ENCODE measurements around the gene TNFRSF25. TPM values are rescaled to one million over a fixed set of nuclear protein-coding genes. Genes with fewer than 3 reads are reported as not detected.

Gene TNFRSF25
- total RNA-seq, 1 experiment from 2014 or later: 19.4 TPM

DNA sequence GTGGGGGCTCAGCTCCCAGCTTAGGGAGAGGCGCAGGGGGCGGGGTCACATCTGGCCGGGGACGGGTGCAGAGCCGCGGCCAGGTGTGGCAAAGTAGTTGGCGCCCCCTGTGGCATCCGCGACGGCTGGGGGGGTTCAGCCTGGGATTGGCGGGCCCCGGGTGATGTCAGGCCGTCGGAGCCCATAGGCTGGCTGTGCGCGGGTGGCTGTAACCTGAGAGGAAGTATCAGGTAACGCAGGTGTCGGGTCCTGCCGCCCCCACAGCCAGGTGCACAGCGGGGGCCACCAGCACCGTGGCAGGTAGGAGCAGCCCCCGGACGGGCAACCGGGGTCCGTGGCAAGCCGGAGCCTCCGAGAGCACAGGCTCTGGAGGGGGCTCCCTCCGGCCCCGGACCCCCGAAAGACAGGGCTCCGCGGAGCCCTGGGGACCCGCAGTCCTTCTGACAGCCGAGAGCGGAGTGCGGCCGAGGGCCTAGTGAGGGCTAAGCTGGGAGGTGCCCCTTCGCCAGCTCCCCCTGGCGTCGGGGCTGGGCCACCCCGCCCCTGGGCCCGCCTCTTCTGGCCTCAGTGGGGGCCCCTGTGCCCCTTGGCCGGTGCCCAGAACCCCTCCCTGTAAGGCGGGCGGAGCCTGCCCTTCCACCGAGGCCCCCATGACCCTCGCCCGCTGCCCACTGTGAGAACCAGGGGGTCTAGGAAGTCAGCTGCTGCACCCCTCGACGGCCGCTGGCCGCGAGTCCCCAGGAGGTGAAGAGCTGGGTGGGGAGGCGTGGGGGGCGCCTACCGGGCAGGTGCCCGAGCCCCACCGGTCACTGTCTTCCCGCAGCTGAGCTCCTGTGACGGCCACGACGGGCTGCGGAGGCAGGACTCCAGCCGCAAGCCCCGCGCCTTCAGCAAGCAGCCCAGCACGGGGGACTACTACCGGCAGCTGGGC lies 17.9 kb downstream of the TNFRSF25 start:
- Histone ChIP-seq H2BK12ac (ENCODE audit: insufficient read length, low read depth, low read length) (no peak overlapping the region), H3K79me2 (ENCODE audit: insufficient read depth, low read length) (no peaks in the 10 kb centered on the region), H2BK120ac (ENCODE audit: low read depth, low read length, poor library complexity, severe bottlenecking) (no peak overlapping the region), H3K56ac (ENCODE audit: insufficient read length, low read depth, low read length) (no peak overlapping the region), H3K4me2 (ENCODE audit: insufficient read depth, insufficient read length, low read length) (peak overlapping the region; percentile 35), H3K9me3 (ENCODE audit: control insufficient read depth, low read depth, low read length) (no peaks in the 10 kb centered on the region), H3K27me3 (ENCODE audit: insufficient read depth, low read length) (no peaks in the 10 kb centered on the region), H4K91ac (ENCODE audit: insufficient read length, low read depth, low read length) (no peak overlapping the region), H3K27ac (ENCODE audit: insufficient read length, low read depth, low read length) (no peak overlapping the region), H3K4ac (ENCODE audit: low read depth, low read length) (no peak overlapping the region), H3K14ac (ENCODE audit: insufficient read depth, low read length) (0 out of 2 replicates have a peak overlapping the region, but pooled peaks have one; percentile 30), H2BK15ac (ENCODE audit: low read depth, low read length) (no peak overlapping the region), H3K23ac (ENCODE audit: insufficient read length, low read depth, low read length) (no peak overlapping the region), H3T11ph (ENCODE audit: low read length) (no peak overlapping the region), H2AFZ (ENCODE audit: low read length) (no peak overlapping the region), H2BK20ac (ENCODE audit: low read depth, low read length, poor library complexity, severe bottlenecking) (no peak overlapping the region), H2AK5ac (ENCODE audit: insufficient read length, low read length) (no peak overlapping the region), H3K4me1 (ENCODE audit: insufficient read depth, low read length) (no peaks in the 10 kb centered on the region; the same call in 1 of the 2 replicates), H4K5ac (ENCODE audit: insufficient read length, low read depth, low read length) (no peak overlapping the region), H3K9ac (ENCODE audit: extremely low read depth, insufficient read length, low read length) (no peak overlapping the region), H3K23me2 (ENCODE audit: insufficient read length, low read depth, low read length, poor library complexity, severe bottlenecking) (peaks cover 2% of the 10 kb centered on the region), H2BK5ac (ENCODE audit: insufficient read length, low read length) (no peak overlapping the region), H3K79me1 (ENCODE audit: insufficient read depth, low read depth, low read length, poor library complexity, severe bottlenecking) (no peaks in the 10 kb centered on the region), H4K20me1 (ENCODE audit: control insufficient read depth, insufficient read depth, insufficient read length) (no peaks in the 10 kb centered on the region), H3K18ac (ENCODE audit: insufficient read length, low read depth, low read length) (no peak overlapping the region), H4K8ac (replicated peaks; ENCODE audit: insufficient read length, low read depth, low read length) (no peak overlapping the region)
- peak; percentile 98 for DNase-seq
- Mint-ChIP-seq H3K4me1 (peaks cover 21 to 37% of the 10 kb centered on the region in 2 experiments), H3K27ac (peak overlapping the region in 1 of 3 experiments; percentile 91; a peak in 2 of 7 replicates), H3K27me3 (ENCODE audit: low read depth) (peaks cover 2% of the 10 kb centered on the region), H3K9me3 (no peaks in the 10 kb centered on the region), H3K4me3 (peak overlapping the region; percentile 69 to 80), H3K36me3 (ENCODE audit: insufficient read depth in 1 of 3, low read depth in 3 of 3) (peaks cover 0 to under 1% (median 0%) of the 10 kb centered on the region in 3 experiments; a peak in 2 of 7 replicates)
- WGBS (ENCODE audit: extremely low coverage, insufficient read length, low lambda C conversion rate): no CpG with 5 or more reads among the region's 68 CpGs
- peak; percentile 52 for TF ChIP-seq CTCF (conservative IDR thresholded peaks at IDR 0.05)

All from H9 (cell line).